Keratinocyte (primary cell): ENCODE results near the gene ERMAP. TPM values are rescaled to one million over a fixed set of nuclear protein-coding genes. Genes with fewer than 3 reads are reported as not detected.
A peak's percentile ranks its signal among the peaks of the same experiment; 100 is the strongest.

ENCODE experiments used
- DNase-seq: peaks from one replicate; pipeline ENCODE4 v3.0.0-alpha.2; 2011; ENCODE audit warnings: low read depth, missing footprints, low spot score
- FAIRE-seq: peaks from 2 replicates; lab custom pipeline; 2011; peaks lifted over from hg19 to GRCh38; lab: Jason Lieb, UNC
- H2AFZ ChIP-seq: 2 replicates; pipeline ENCODE4 v1.6.0; 2012; ENCODE audit warnings: low read length, control low read depth, inconsistent platforms; ENCODE audit not compliant: control insufficient read depth
- H3K27ac ChIP-seq: 2 replicates; pipeline ENCODE4 v1.5.1; 2011; ENCODE audit warnings: low read length; ENCODE audit not compliant: control insufficient read depth, insufficient read depth
- H3K27me3 ChIP-seq: 3 replicates; pipeline ENCODE4 v1.6.0; 2011; ENCODE audit warnings: low read length; ENCODE audit not compliant: control insufficient read depth, insufficient read depth; ENCODE audit errors: extremely low read depth
- H3K36me3 ChIP-seq, 2 experiments: 2 replicates in 1 of 2; 3 replicates in 1 of 2; pipeline ENCODE4 v1.5.1; 2011; ENCODE audit warnings: low read length in 2 of 2, mild to moderate bottlenecking in 1 of 2; ENCODE audit not compliant: control insufficient read depth in 2 of 2, insufficient read depth in 2 of 2; ENCODE audit errors: extremely low read depth in 1 of 2
- H3K4me1 ChIP-seq: 3 replicates; pipeline ENCODE4 v1.5.1; 2011; ENCODE audit warnings: low read length; ENCODE audit not compliant: control insufficient read depth, insufficient read depth; ENCODE audit errors: extremely low read depth
- H3K4me2 ChIP-seq: 3 replicates; pipeline ENCODE4 v1.6.0; 2011; ENCODE audit warnings: low read depth, low read length; ENCODE audit not compliant: control insufficient read depth, insufficient read depth; ENCODE audit errors: extremely low read depth
- H3K4me3 ChIP-seq, 3 experiments: fragments of 200-600 bp in 1 of 3; sonication (generic) in 1 of 3; 2 replicates in 2 of 3; 3 replicates in 1 of 3; pipeline ENCODE4 v1.5.1; 2011 to 2016; ENCODE audit warnings: low read length in 3 of 3, mild to moderate bottlenecking in 3 of 3, control low read depth in 2 of 3, inconsistent platforms in 1 of 3, low read depth in 1 of 3, mixed read lengths in 1 of 3, mixed run types in 1 of 3, moderate library complexity in 1 of 3; ENCODE audit not compliant: control insufficient read depth in 2 of 3, insufficient read depth in 2 of 3; ENCODE audit errors: extremely low read depth in 1 of 3
- H3K79me2 ChIP-seq: 2 replicates; pipeline ENCODE4 v1.6.0; 2012; ENCODE audit warnings: low read length; ENCODE audit not compliant: control insufficient read depth, insufficient read depth
- H3K9ac ChIP-seq: 3 replicates; pipeline ENCODE4 v1.6.0; 2011; ENCODE audit warnings: low read length; ENCODE audit not compliant: control insufficient read depth, insufficient read depth; ENCODE audit errors: extremely low read depth
- H3K9me1 ChIP-seq: 3 replicates; pipeline ENCODE4 v1.6.0; 2011; ENCODE audit warnings: low read length; ENCODE audit not compliant: control insufficient read depth, insufficient read depth; ENCODE audit errors: extremely low read depth
- H3K9me3 ChIP-seq: 2 replicates; pipeline ENCODE4 v1.5.1; 2012; ENCODE audit warnings: low read depth, low read length; ENCODE audit not compliant: control insufficient read depth
- H4K20me1 ChIP-seq: 3 replicates; pipeline ENCODE4 v1.6.0; 2011; ENCODE audit warnings: low read length; ENCODE audit not compliant: control insufficient read depth, insufficient read depth; ENCODE audit errors: extremely low read depth
- EZH2 ChIP-seq: IDR thresholded peaks from one replicate; pipeline ENCODE4 v1.6.1; 2012; ENCODE audit warnings: inconsistent platforms, mild to moderate bottlenecking, low read length, moderate library complexity
- dilution Hi-C: fragments of 300-500 bp; cut with MboI; formaldehyde crosslinking; loops from one replicate; pipeline ENCODE4 v1.7.0; 2020; ENCODE audit warnings: low sequenced_read_pairs; ENCODE audit not compliant: extremely low pct_ligation_motif_present
- polyA plus RNA-seq, 5 experiments: library from polyadenylated mRNA; depleted of rRNA in 3 of 5; stranded (reverse) in 3 of 5; stranded (forward) in 1 of 5; unstranded in 1 of 5; fragments of >200 nt; gene quantifications; 1 replicate in 1 of 5; 2 replicates in 3 of 5; 3 replicates in 1 of 5; pipeline versions ENCODE4 v1.2.1 to v1.2.3, GENCODE V29; 2011 to 2012; ENCODE audit warnings: missing spikeins in 2 of 5, low read depth in 1 of 5, low replicate concordance in 1 of 5
- TF ChIP-seq, protein P1 (sequence below), 3 experiments: IDR thresholded peaks in 1 of 3; conservative IDR thresholded peaks in 1 of 3; optimal IDR thresholded peaks in 1 of 3; 2 replicates in 2 of 3; 3 replicates in 1 of 3; pipeline versions ENCODE3 to v1.5.1; 2011; ENCODE audit warnings: low read length in 3 of 3, mild to moderate bottlenecking in 3 of 3, moderate library complexity in 2 of 3, control low read depth in 1 of 3, inconsistent platforms in 1 of 3; ENCODE audit not compliant: insufficient read depth in 2 of 3; ENCODE audit errors: extremely low read depth in 1 of 3

The ERMAP gene
- polyA plus RNA-seq, 1 donor (not counting 4 experiments of a cell fraction or from before 2014, with no cell fraction given) = 5.6 TPM

DNA sequence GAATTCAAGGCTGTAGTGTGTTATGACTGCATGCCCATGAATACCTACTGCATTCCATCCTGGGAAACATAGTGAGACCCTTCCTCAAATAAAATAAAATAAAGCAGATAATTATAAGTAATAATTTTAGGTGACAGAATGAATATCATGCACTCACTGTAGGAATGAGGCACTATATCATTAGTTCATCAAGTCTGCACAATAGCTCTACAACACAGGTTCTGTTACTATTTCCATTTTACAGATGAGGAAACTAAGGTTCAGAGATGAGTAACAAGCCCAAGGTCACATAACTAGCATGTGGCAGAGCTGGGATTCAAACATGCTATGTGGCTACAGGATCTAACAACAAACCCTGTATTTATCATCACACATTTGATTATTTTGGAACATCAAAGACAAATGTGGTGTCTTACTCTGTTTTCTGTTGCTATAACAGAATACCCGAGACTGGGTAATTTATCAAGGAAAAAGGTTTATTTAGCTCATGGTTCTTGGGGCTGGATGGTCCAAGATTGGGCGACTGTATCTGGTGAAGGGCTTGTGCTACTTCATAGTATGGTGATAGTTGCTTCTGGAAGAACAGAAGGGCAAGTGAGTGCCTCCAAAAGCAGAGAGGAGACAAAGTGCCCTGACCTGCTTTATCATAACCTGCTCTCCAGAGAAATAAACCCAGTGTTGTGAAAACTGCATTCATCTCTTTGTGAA lies 24.7 kb downstream of the ERMAP start:
- Histone ChIP-seq H3K27ac (no peak overlapping the region), H3K4me3 (no peak overlapping the region), H4K20me1 (no peaks in the 10 kb centered on the region), H3K9me1 (no peaks in the 10 kb centered on the region), H3K4me2 (no peak overlapping the region), H3K9me3 (no peaks in the 10 kb centered on the region), H2AFZ (no peak overlapping the region), H3K36me3 (peaks cover 3 to 5% of the 10 kb centered on the region in 2 experiments), H3K9ac (no peak overlapping the region), H3K79me2 (no peaks in the 10 kb centered on the region), H3K4me1 (no peaks in the 10 kb centered on the region), H3K27me3 (no peaks in the 10 kb centered on the region)
- DNase-seq (no peak), FAIRE-seq (no peak)
- TF ChIP-seq, protein P1, sequence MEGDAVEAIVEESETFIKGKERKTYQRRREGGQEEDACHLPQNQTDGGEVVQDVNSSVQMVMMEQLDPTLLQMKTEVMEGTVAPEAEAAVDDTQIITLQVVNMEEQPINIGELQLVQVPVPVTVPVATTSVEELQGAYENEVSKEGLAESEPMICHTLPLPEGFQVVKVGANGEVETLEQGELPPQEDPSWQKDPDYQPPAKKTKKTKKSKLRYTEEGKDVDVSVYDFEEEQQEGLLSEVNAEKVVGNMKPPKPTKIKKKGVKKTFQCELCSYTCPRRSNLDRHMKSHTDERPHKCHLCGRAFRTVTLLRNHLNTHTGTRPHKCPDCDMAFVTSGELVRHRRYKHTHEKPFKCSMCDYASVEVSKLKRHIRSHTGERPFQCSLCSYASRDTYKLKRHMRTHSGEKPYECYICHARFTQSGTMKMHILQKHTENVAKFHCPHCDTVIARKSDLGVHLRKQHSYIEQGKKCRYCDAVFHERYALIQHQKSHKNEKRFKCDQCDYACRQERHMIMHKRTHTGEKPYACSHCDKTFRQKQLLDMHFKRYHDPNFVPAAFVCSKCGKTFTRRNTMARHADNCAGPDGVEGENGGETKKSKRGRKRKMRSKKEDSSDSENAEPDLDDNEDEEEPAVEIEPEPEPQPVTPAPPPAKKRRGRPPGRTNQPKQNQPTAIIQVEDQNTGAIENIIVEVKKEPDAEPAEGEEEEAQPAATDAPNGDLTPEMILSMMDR (optimal IDR thresholded peaks at IDR 0.05 in 1 of 3, IDR thresholded peaks at IDR 0.05 in 1 of 3, conservative IDR thresholded peaks at IDR 0.05 in 1 of 3; ENCODE audit: extremely low read depth in 1 of 3, insufficient read depth in 2 of 3, low read length in 3 of 3) = no peak
- TF ChIP-seq EZH2 = no peak
- dilution Hi-C loops = no loop called here

GRCh38 chr1:42844592-42845140 lies 27.7 kb downstream of the ERMAP start:
- Histone ChIP-seq H3K9me3 (no peaks in the 10 kb centered on the region), H2AFZ (no peak overlapping the region), H3K4me1 (peaks cover 6% of the 10 kb centered on the region), H3K9ac (no peak overlapping the region), H3K27me3 (no peaks in the 10 kb centered on the region), H3K4me3 (no peak overlapping the region), H3K4me2 (no peak overlapping the region), H3K27ac (no peak overlapping the region), H4K20me1 (no peaks in the 10 kb centered on the region), H3K36me3 (peaks cover 3 to 8% of the 10 kb centered on the region in 2 experiments), H3K79me2 (peaks cover 8% of the 10 kb centered on the region), H3K9me1 (no peaks in the 10 kb centered on the region)
- TF ChIP-seq, protein P1 (optimal IDR thresholded peaks at IDR 0.05 in 1 of 3, IDR thresholded peaks at IDR 0.05 in 1 of 3, conservative IDR thresholded peaks at IDR 0.05 in 1 of 3; ENCODE audit: extremely low read depth in 1 of 3, insufficient read depth in 2 of 3, low read length in 3 of 3) = no peak
- TF ChIP-seq EZH2 = no peak
- peak; percentile 69 for FAIRE-seq
- dilution Hi-C loops = no loop called here
- no peak for DNase-seq
